ACC112 (cell line): ENCODE data around the gene FANCC.

ENCODE experiments used
- H2AFZ ChIP-seq: fragments of 200-600 bp; sonication (generic); one replicate; pipeline ENCODE4 v1.6.0; 2017; ENCODE audit warnings: antibody characterized with exemption, low read length; ENCODE audit not compliant: unreplicated experiment
- H3K27ac ChIP-seq: fragments of 200-600 bp; sonication (generic); 2 replicates; pipeline ENCODE4 v1.5.1; 2014; ENCODE audit warnings: low read depth, mild to moderate bottlenecking, antibody characterized with exemption, low read length, moderate library complexity
- H3K27me3 ChIP-seq: fragments of 200-600 bp; sonication (generic); 2 replicates; pipeline ENCODE4 v1.6.1; 2014; ENCODE audit warnings: mild to moderate bottlenecking, antibody characterized with exemption, low read length, moderate library complexity, mixed read lengths; ENCODE audit not compliant: insufficient read depth
- H3K36me3 ChIP-seq: fragments of 200-600 bp; sonication (generic); 2 replicates; pipeline ENCODE4 v1.6.1; 2016; ENCODE audit warnings: mild to moderate bottlenecking, antibody characterized with exemption, low read length, moderate library complexity, mixed read lengths; ENCODE audit not compliant: insufficient read depth
- H3K4me1 ChIP-seq: fragments of 200-600 bp; sonication (generic); one replicate; pipeline ENCODE4 v1.6.1; 2016; ENCODE audit warnings: low read length, mixed read lengths; ENCODE audit not compliant: insufficient read depth, unreplicated experiment, control insufficient read depth
- H3K4me3 ChIP-seq: fragments of 200-600 bp; sonication (generic); 2 replicates; pipeline ENCODE4 v1.5.1; 2014; ENCODE audit warnings: mild to moderate bottlenecking, low read depth, low read length
- H3K79me2 ChIP-seq: fragments of 200-600 bp; sonication (generic); one replicate; pipeline ENCODE4 v1.6.0; 2016; ENCODE audit warnings: low read length; ENCODE audit not compliant: control insufficient read depth, unreplicated experiment, insufficient read depth

FANCC gene

GRCh38 chr9:95266649-95267048 is 50.9 kb downstream of the FANCC start:
- no peak overlapping the region for H3K27ac ChIP-seq
- no peaks in the 10 kb centered on the region for H3K79me2 ChIP-seq
- no peaks in the 10 kb centered on the region for H3K36me3 ChIP-seq
- no peak overlapping the region for H2AFZ ChIP-seq
- H3K27me3 ChIP-seq, result no peaks in the 10 kb centered on the region
- no peak overlapping the region for H3K4me3 ChIP-seq
- H3K4me1 ChIP-seq, result peaks cover 6% of the 10 kb centered on the region

GRCh38 chr9:95265960-95266359 is 51.5 kb downstream of the FANCC start:
- no peaks in the 10 kb centered on the region for H3K27me3 ChIP-seq
- H3K36me3 ChIP-seq, result no peaks in the 10 kb centered on the region
- H2AFZ ChIP-seq, result no peak overlapping the region
- peaks cover 10% of the 10 kb centered on the region for H3K4me1 ChIP-seq
- no peaks in the 10 kb centered on the region for H3K79me2 ChIP-seq
- H3K27ac ChIP-seq, result no peak overlapping the region
- no peak overlapping the region for H3K4me3 ChIP-seq

GRCh38 chr9:95264954-95265615 is 52.4 kb downstream of the FANCC start:
- no peak overlapping the region for H3K4me3 ChIP-seq
- H3K27ac ChIP-seq, result no peak overlapping the region
- no peak overlapping the region for H2AFZ ChIP-seq
- H3K36me3 ChIP-seq, result no peaks in the 10 kb centered on the region
- H3K27me3 ChIP-seq, result no peaks in the 10 kb centered on the region
- H3K4me1 ChIP-seq, result peaks cover 10% of the 10 kb centered on the region
- H3K79me2 ChIP-seq, result no peaks in the 10 kb centered on the region

- H3K79me2 ChIP-seq, result no peaks in the 10 kb centered on the region
Observed at GRCh38 chr9:95261890-95262289, 55.6 kb downstream of the FANCC start.

GRCh38 chr9:95250462-95251221 is 66.9 kb downstream of the FANCC start:
- H3K4me3 ChIP-seq, result no peak overlapping the region
- no peaks in the 10 kb centered on the region for H3K79me2 ChIP-seq
- no peak overlapping the region for H3K27ac ChIP-seq
- no peaks in the 10 kb centered on the region for H3K4me1 ChIP-seq
- peaks cover 8% of the 10 kb centered on the region; the same call in 1 of the 2 replicates for H3K36me3 ChIP-seq
- no peaks in the 10 kb centered on the region for H3K27me3 ChIP-seq
- no peak overlapping the region for H2AFZ ChIP-seq

More at GRCh38 chr9:95261890-95262289, 55.6 kb downstream of the FANCC start:
- Histone ChIP-seq H3K36me3 (no peaks in the 10 kb centered on the region), H3K27ac (no peak overlapping the region), H3K27me3 (no peaks in the 10 kb centered on the region), H3K4me3 (no peak overlapping the region), H3K4me1 (peaks cover 10% of the 10 kb centered on the region), H2AFZ (no peak overlapping the region)

GRCh38 chr9:95249986-95250385 is 67.5 kb downstream of the FANCC start:
- Histone ChIP-seq H3K4me1 (no peaks in the 10 kb centered on the region), H3K36me3 (peaks cover 8% of the 10 kb centered on the region; the same call in 1 of the 2 replicates), H2AFZ (no peak overlapping the region), H3K4me3 (no peak overlapping the region), H3K27me3 (no peaks in the 10 kb centered on the region), H3K79me2 (no peaks in the 10 kb centered on the region), H3K27ac (no peak overlapping the region)

- Histone ChIP-seq H3K36me3 (peaks cover 8% of the 10 kb centered on the region; the same call in 1 of the 2 replicates), H3K79me2 (no peaks in the 10 kb centered on the region), H2AFZ (no peak overlapping the region), H3K27me3 (no peaks in the 10 kb centered on the region), H3K4me1 (no peaks in the 10 kb centered on the region), H3K27ac (no peak overlapping the region), H3K4me3 (no peak overlapping the region)
Observed at GRCh38 chr9:95246547-95246946, 71.0 kb downstream of the FANCC start.

- Histone ChIP-seq H3K27ac (no peak overlapping the region), H2AFZ (no peak overlapping the region), H3K36me3 (peaks cover 10% of the 10 kb centered on the region; the same call in 1 of the 2 replicates), H3K27me3 (no peaks in the 10 kb centered on the region), H3K79me2 (no peaks in the 10 kb centered on the region), H3K4me1 (no peaks in the 10 kb centered on the region), H3K4me3 (no peak overlapping the region)
Observed at GRCh38 chr9:95242613-95243012, 74.9 kb downstream of the FANCC start.

- H3K27me3 ChIP-seq, result no peaks in the 10 kb centered on the region
- no peaks in the 10 kb centered on the region for H3K4me1 ChIP-seq
- H3K4me3 ChIP-seq, result no peak overlapping the region
- 0 out of 2 replicates have a peak, but pooled peaks cover 2% of the 10 kb centered on the region for H3K36me3 ChIP-seq
- no peak overlapping the region for H3K27ac ChIP-seq
- H2AFZ ChIP-seq, result no peak overlapping the region
- no peaks in the 10 kb centered on the region for H3K79me2 ChIP-seq
Observed at GRCh38 chr9:95239071-95239470, 78.4 kb downstream of the FANCC start.

- Histone ChIP-seq H3K4me3 (no peak overlapping the region), H3K36me3 (0 out of 2 replicates have a peak, but pooled peaks cover 2% of the 10 kb centered on the region), H3K27me3 (no peaks in the 10 kb centered on the region), H3K79me2 (no peaks in the 10 kb centered on the region), H3K4me1 (no peaks in the 10 kb centered on the region), H2AFZ (no peak overlapping the region), H3K27ac (no peak overlapping the region)
Observed at GRCh38 chr9:95237336-95237735, 80.2 kb downstream of the FANCC start.

- H3K36me3 ChIP-seq, result peaks cover 5% of the 10 kb centered on the region
- no peaks in the 10 kb centered on the region for H3K4me1 ChIP-seq
- no peaks in the 10 kb centered on the region for H3K27me3 ChIP-seq
- H3K4me3 ChIP-seq, result no peak overlapping the region
- H3K27ac ChIP-seq, result no peak overlapping the region
- H3K79me2 ChIP-seq, result no peaks in the 10 kb centered on the region
- no peak overlapping the region for H2AFZ ChIP-seq
Observed at GRCh38 chr9:95230046-95230445, 87.5 kb downstream of the FANCC start.
